Omental fat pad (tissue), 4 donors: ENCODE measurements around the gene PRIMA1. TPM values are rescaled to one million over a fixed set of nuclear protein-coding genes. Genes with fewer than 3 reads are reported as not detected.

ENCODE experiments used
- ATAC-seq: fragments of 150-250 bp; one replicate; pipeline ENCODE4 v1.9.1; 2016; ENCODE audit warnings: mild to moderate bottlenecking, moderate library complexity; ENCODE audit not compliant: low FRiP score
- DNase-seq: peaks from one replicate; pipeline ENCODE4 v3.0.0-alpha.2; 2019; ENCODE audit warnings: low spot score
- CTCF ChIP-seq, 3 donors: fragments of 450-650 bp; IDR thresholded peaks; one replicate each; pipeline ENCODE4 v1.5.1; 2016 to 2017; ENCODE audit warnings: antibody characterized with exemption in 3 of 3, mild to moderate bottlenecking in 3 of 3, moderate library complexity in 2 of 3
- total RNA-seq, 4 donors: library from RNA; depleted of rRNA; stranded (reverse); fragments of >200 nt; gene quantifications; one replicate each; pipeline ENCODE4 v1.1.0, GENCODE V29; 2016

PRIMA1 gene
- 1 to 10 TPM; 1.0 to 4.6 (median 3.0) TPM for total RNA-seq

- TF ChIP-seq CTCF (IDR thresholded peaks at IDR 0.05): no peak
- no peak for DNase-seq
- ATAC-seq: peak; percentile 30
Measured at GRCh38 chr14:93788293-93788542, at the start of gene PRIMA1. TSS of gene PRIMA1 (minus strand) at chr14:93788485. CDS start at chr14:93787718, 767 bp downstream.

- TF ChIP-seq CTCF (IDR thresholded peaks at IDR 0.05): no peak
Measured at GRCh38 chr14:93834699-93835371, 46.5 kb upstream of the PRIMA1 start.

GRCh38 chr14:93832665-93833064 is 44.4 kb upstream of the PRIMA1 start:
- ATAC-seq (no peak), DNase-seq (no peak)

More at GRCh38 chr14:93834699-93835371, 46.5 kb upstream of the PRIMA1 start:
- DNase-seq (no peak), ATAC-seq (no peak)

GRCh38 chr14:93832081-93832480 is 43.8 kb upstream of the PRIMA1 start:
- DNase-seq (no peak), ATAC-seq (no peak)
- TF ChIP-seq CTCF (IDR thresholded peaks at IDR 0.05): no peak

More at GRCh38 chr14:93832665-93833064, 44.4 kb upstream of the PRIMA1 start:
- no peak for TF ChIP-seq CTCF (IDR thresholded peaks at IDR 0.05)

GRCh38 chr14:93830753-93831461 is 42.6 kb upstream of the PRIMA1 start:
- DNase-seq (no peak), ATAC-seq (no peak)
- no peak for TF ChIP-seq CTCF (IDR thresholded peaks at IDR 0.05)

- ATAC-seq (no peak), DNase-seq (no peak)
- TF ChIP-seq CTCF (IDR thresholded peaks at IDR 0.05): no peak
Measured at GRCh38 chr14:93829839-93830481, 41.7 kb upstream of the PRIMA1 start.

- ATAC-seq (no peak), DNase-seq (no peak)
- TF ChIP-seq CTCF (IDR thresholded peaks at IDR 0.05): no peak
Measured at GRCh38 chr14:93825235-93825553, 36.9 kb upstream of the PRIMA1 start.
